Stomach (tissue), 9 donors: ENCODE measurements around the gene HYOU1. TPM values are rescaled to one million over a fixed set of nuclear protein-coding genes. Genes with fewer than 3 reads are reported as not detected.
"Not testable (repeated sequence)": the region's sequence is repeated elsewhere in the genome, so short reads cannot be mapped to it uniquely, and the experiment has no call there.

Source experiments
- DNase-seq, 2 donors: peaks; one replicate each; pipeline versions ENCODE4 v3.0.0 to v3.0.0-alpha.2; 2013 to 2019
- H3K27ac ChIP-seq, 5 donors: fragments of 200-600 bp in 4 of 5; sonication (generic) in 4 of 5; one replicate each; pipeline ENCODE4 v1.5.1; 2013 to 2019; ENCODE audit warnings: mild to moderate bottlenecking in 1 of 5, moderate library complexity in 1 of 5
- H3K27me3 ChIP-seq, 3 donors: fragments of 200-600 bp; sonication (generic); one replicate each; pipeline ENCODE4 v1.5.1; 2017 to 2019; ENCODE audit warnings: mixed run types in 1 of 3
- H3K36me3 ChIP-seq, 4 donors: fragments of 200-600 bp; sonication (generic); 1 replicate in 3 of 4; 2 replicates in 1 of 4; pipeline ENCODE4 v1.5.1; 2016 to 2019
- H3K4me1 ChIP-seq, 4 donors: fragments of 200-600 bp; sonication (generic); one replicate each; pipeline ENCODE4 v1.5.1; 2016 to 2019
- H3K4me3 ChIP-seq, 4 donors: fragments of 200-600 bp; sonication (generic) in 3 of 4; one replicate each; pipeline ENCODE4 v1.5.1; 2016 to 2019; ENCODE audit warnings: mild to moderate bottlenecking in 1 of 4
- H3K9me3 ChIP-seq, 4 donors: fragments of 200-600 bp; sonication (generic); one replicate each; pipeline ENCODE4 v1.5.1; 2016 to 2019
- EP300 ChIP-seq: sonication (generic); formaldehyde crosslinking; IDR thresholded peaks from one replicate; pipeline ENCODE4 v1.6.1; 2017; ENCODE audit warnings: antibody characterized with exemption
- POLR2A ChIP-seq, 4 donors: fragments of 450-650 bp; IDR thresholded peaks; one replicate each; pipeline ENCODE4 v1.6.1; 2016; ENCODE audit warnings: antibody characterized with exemption in 4 of 4, control low read depth in 2 of 4, mild to moderate bottlenecking in 1 of 4, moderate library complexity in 1 of 4
- POLR2AphosphoS5 ChIP-seq, 3 donors: sonication (generic); formaldehyde crosslinking; IDR thresholded peaks; one replicate each; pipeline ENCODE4 v1.6.1; 2016; ENCODE audit warnings: antibody characterized with exemption in 3 of 3
- WGBS, 5 donors: extraction: QIAGEN DNeasy Blood & Tissue Kit in 3 of 5; methylation state at CpG; one replicate each; pipeline versions ENCODE4 v1.1.5 to v1.1.7; 2013 to 2018; 5-methylcytosine and 5-hydroxymethylcytosine counted together
- intact Hi-C: fragments of 100-400 bp; cut with DNase I; formaldehyde crosslinking; loops from one replicate; pipeline ENCODE4 v1.15.1; 2023; ENCODE audit warnings: low total_unique reads
- polyA plus RNA-seq, 3 donors: library from polyadenylated mRNA; stranded (reverse); fragments of 200-250 nt; gene quantifications; one replicate each; pipeline ENCODE4 v1.2.3, GENCODE V29; 2013
- total RNA-seq, 5 donors: library from RNA; depleted of rRNA; stranded (reverse); fragments of >200 nt; gene quantifications; one replicate each; pipeline versions ENCODE4 v1.1.0 to v1.2.3, GENCODE V29; 2014 to 2016
- TF ChIP-seq, protein P1 (sequence below), 7 experiments: fragments of 450-650 bp in 4 of 7; fragments of 200-600 bp in 3 of 7; sonication (generic) in 3 of 7; IDR thresholded peaks; one replicate each; pipeline ENCODE4 v1.5.1; 2016 to 2019; ENCODE audit warnings: antibody characterized with exemption in 7 of 7, control low read depth in 2 of 7, mild to moderate bottlenecking in 1 of 7
- donor health status: healthy with polysubstance abuse.
- donor health status: Bipolar disorder and iron deficiency.
- donor health status: healthy.

HYOU1 gene
- total and polyA plus RNA-seq, 8 donors: 12.7 to 127 (median 62.6) TPM

DNA sequence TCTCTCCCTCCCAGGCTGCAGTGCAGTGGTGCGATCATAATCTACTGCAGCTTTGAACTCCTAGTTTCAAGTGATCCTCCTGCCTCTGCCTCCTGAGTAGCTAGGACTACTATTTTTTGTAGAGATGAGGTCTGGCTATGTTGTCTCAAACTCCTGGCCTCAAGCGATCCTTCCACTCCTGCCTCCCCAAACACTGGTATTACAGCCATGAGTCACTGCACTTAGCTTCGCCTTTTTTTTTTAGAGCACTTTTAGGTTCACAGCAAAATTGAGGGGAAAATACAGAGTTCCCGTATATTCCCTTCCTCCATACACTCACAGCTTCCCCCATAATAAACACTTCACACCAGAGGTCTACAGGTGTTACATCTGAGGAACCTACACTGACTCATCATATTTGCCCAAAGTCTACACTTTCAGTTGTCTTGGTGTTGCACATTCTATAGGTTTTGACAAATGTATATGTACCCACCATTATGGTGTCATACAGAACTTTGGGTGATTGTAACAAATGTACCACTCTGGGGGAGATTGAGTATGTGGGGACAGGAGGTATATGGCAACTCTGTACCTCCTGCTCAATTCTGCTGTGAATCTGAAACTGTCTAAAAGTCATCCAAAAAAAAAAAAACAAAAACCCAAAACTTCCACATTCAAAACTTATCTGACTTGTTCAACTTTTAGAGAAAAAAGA lies 15.0 kb downstream of the HYOU1 start:
- H3K27ac ChIP-seq: no peak overlapping the region
- no peak for DNase-seq
- WGBS, 5 donors: 89 to 93% (median 90%) methylated on average over 4 of the region's 4 CpGs
- no peaks in the 10 kb centered on the region for H3K27me3 ChIP-seq
- peaks cover 22 to 31% (median 28%) of the 10 kb centered on the region in 4 donors for H3K36me3 ChIP-seq
- intact Hi-C loops: no loop called here
- TF ChIP-seq, protein P1, sequence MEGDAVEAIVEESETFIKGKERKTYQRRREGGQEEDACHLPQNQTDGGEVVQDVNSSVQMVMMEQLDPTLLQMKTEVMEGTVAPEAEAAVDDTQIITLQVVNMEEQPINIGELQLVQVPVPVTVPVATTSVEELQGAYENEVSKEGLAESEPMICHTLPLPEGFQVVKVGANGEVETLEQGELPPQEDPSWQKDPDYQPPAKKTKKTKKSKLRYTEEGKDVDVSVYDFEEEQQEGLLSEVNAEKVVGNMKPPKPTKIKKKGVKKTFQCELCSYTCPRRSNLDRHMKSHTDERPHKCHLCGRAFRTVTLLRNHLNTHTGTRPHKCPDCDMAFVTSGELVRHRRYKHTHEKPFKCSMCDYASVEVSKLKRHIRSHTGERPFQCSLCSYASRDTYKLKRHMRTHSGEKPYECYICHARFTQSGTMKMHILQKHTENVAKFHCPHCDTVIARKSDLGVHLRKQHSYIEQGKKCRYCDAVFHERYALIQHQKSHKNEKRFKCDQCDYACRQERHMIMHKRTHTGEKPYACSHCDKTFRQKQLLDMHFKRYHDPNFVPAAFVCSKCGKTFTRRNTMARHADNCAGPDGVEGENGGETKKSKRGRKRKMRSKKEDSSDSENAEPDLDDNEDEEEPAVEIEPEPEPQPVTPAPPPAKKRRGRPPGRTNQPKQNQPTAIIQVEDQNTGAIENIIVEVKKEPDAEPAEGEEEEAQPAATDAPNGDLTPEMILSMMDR (IDR thresholded peaks at IDR 0.05): no peak
- TF ChIP-seq EP300: no peak
- TF ChIP-seq POLR2A (IDR thresholded peaks at IDR 0.05): no peak
- TF ChIP-seq POLR2AphosphoS5 (IDR thresholded peaks at IDR 0.05): no peak
- no peak overlapping the region for H3K4me3 ChIP-seq
- no peaks in the 10 kb centered on the region for H3K4me1 ChIP-seq
- H3K9me3 ChIP-seq: no peaks in the 10 kb centered on the region

DNA sequence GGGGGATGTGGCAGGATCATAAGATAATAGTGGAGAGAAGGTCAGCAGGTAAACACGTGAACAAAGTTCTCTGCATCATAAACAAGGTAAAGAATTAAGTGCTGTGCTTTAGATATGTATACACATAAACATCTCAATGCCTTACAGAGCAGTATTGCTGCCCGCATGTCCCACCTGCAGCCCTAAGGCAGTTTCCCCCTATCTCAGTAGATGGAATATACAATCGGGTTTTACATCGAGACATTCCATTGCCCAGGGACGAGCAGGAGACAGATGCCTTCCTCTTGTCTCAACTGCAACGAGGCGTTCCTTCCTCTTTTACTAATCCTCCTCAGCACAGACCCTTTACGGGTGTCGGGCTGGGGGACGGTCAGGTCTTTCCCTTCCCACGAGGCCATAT lies 17.5 kb downstream of the HYOU1 start:
- H3K27ac ChIP-seq, intact Hi-C loops, H3K4me3 ChIP-seq, H3K4me1 ChIP-seq, H3K9me3 ChIP-seq, H3K36me3 ChIP-seq, H3K27me3 ChIP-seq, DNase-seq: not testable (repeated sequence)
- 37 to 45% (median 40%) methylated on average over 6 to 11 of the region's 11 CpGs for WGBS, 5 donors

DNA sequence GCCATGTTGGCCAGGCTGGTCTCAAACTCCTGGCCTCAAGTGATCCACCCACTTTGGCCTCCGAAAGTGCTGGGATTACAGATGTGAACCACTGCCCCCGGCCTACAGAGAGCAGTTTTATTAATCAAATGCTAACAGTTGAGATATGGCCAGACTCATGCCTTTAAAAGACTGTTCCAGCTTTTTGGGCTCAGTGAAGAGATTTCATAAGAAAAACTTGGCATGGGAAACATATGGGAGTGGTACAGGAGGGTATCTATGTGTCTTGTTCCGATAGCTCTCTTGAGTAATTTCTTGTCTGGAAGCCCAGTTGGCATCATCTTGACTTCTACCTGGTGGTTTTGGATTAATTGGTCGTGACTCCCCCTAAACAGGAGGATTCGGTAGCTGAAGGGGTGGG lies 18.1 kb downstream of the HYOU1 start:
- DNase-seq: no peak
- Histone ChIP-seq H3K9me3 (no peaks in the 10 kb centered on the region), H3K27ac (no peak overlapping the region), H3K4me3 (no peak overlapping the region), H3K27me3 (no peaks in the 10 kb centered on the region), H3K36me3 (peaks cover 0 to under 1% (median 0%) of the 10 kb centered on the region in 4 donors), H3K4me1 (no peaks in the 10 kb centered on the region)
- WGBS, 5 donors: 80 to 92% (median 88%) methylated on average over 5 of the region's 5 CpGs
- TF ChIP-seq POLR2AphosphoS5 (IDR thresholded peaks at IDR 0.05) (no peak), EP300 (no peak), POLR2A (IDR thresholded peaks at IDR 0.05) (no peak)
- TF ChIP-seq, protein P1 (IDR thresholded peaks at IDR 0.05): no peak
- intact Hi-C loops: no loop called here

DNA sequence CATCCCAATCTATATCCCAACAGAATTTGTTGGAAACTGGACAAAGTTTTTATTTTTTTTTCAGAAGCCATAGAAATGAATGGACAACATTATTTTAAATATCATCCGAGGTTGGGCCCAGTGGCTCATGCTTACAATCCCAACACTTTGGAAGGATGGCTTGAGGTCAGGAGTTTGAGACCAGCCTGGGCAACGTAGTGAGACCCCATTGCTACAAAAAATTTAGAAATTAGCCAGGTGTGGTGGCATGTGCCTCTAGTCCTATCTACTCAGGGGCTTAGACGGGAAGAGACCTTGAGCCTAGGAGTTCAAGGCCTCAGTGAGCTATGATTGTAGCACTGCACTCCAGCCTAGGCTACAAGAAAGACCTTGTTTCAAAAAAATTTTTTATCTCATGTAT lies 22.2 kb downstream of the HYOU1 start:
- intact Hi-C loops: no loop called here
- H3K27ac ChIP-seq: no peak overlapping the region
- H3K4me3 ChIP-seq: no peak overlapping the region
- no peak for DNase-seq
- no peaks in the 10 kb centered on the region for H3K27me3 ChIP-seq
- H3K36me3 ChIP-seq: no peaks in the 10 kb centered on the region
- no peaks in the 10 kb centered on the region for H3K9me3 ChIP-seq
- H3K4me1 ChIP-seq: peaks cover 4 to 10% (median 7%) of the 10 kb centered on the region in 4 donors
- TF ChIP-seq POLR2AphosphoS5 (IDR thresholded peaks at IDR 0.05) (no peak), EP300 (no peak), POLR2A (IDR thresholded peaks at IDR 0.05) (no peak)
- TF ChIP-seq, protein P1 (IDR thresholded peaks at IDR 0.05): no peak
- WGBS, 5 donors: 81 to 90% (median 83%) methylated on average over 3 of the region's 3 CpGs

DNA sequence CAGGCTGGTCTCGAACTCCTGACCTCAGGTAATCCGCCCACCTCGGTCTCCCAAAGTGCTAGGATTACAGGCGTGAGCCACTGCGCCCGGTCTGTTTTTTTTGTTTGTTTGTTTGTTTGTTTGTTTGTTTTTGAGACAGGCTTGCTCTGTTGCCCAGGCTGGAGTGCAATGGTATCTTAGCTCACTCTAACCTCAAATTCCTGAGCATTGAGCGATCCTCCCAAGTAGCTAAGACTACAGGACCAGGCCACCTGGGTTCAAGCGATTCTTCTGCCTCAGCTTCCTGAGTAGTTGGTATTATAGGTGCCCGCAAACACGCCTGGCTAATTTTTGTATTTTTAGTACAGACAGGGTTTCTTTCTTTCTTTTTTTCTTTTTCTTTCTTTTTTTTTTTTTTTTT lies 23.6 kb downstream of the HYOU1 start:
- intact Hi-C loops, DNase-seq, H3K9me3 ChIP-seq, H3K27ac ChIP-seq, H3K36me3 ChIP-seq, H3K4me3 ChIP-seq, H3K27me3 ChIP-seq: not testable (repeated sequence)
- peaks cover 17 to 24% (median 21%) of the 10 kb centered on the region in 4 donors for H3K4me1 ChIP-seq
- WGBS, 5 donors: 76 to 86% (median 83%) methylated on average over 10 of the region's 10 CpGs
